ENCODE data around the gene PCSK6.

DNA sequence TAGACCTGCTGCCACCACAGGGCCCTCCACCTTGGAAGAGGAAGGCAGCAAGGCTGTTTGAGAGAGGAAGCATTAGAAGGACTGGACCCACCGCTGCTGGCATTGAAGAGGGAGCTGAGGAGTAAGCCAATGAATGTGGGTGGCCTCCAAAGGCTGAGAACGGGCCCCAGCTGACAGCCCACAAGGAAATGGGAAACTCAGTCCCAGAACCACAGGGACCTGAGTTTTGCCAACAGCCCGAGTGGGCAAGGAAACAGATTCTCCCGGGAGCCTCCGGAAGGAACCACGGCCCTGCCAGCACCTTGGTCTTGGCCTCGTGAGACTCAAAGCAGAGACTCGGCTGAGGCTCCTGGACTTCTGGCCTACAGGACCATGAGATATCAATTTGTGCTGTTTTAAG, 99.0 kb downstream of the PCSK6 start:
- TF ChIP-seq POLR2A (IDR thresholded peaks at IDR 0.05; ENCODE audit: low read length) (no peak), GATA1 (IDR thresholded peaks at IDR 0.05; ENCODE audit: low read depth, low read length) (no peak)

All from erythroblast (primary cell).